Transverse colon (tissue), 4 donors: ENCODE data around the gene TIAM1.

ENCODE experiments used
- POLR2AphosphoS5 ChIP-seq, 3 donors: sonication (generic); formaldehyde crosslinking; IDR thresholded peaks; one replicate each; pipeline ENCODE4 v1.6.1; 2016; ENCODE audit warnings: antibody characterized with exemption in 3 of 3
- TF ChIP-seq, protein P1 (sequence below), 5 experiments: fragments of 200-600 bp in 3 of 5; fragments of 450-650 bp in 2 of 5; sonication (generic) in 3 of 5; IDR thresholded peaks; 1 replicate in 2 of 5; 2 replicates in 3 of 5; pipeline ENCODE4 v1.5.1; 2016 to 2017; ENCODE audit warnings: antibody characterized with exemption in 5 of 5, inconsistent platforms in 3 of 5, mild to moderate bottlenecking in 2 of 5, moderate library complexity in 1 of 5

- TF ChIP-seq, protein P1, sequence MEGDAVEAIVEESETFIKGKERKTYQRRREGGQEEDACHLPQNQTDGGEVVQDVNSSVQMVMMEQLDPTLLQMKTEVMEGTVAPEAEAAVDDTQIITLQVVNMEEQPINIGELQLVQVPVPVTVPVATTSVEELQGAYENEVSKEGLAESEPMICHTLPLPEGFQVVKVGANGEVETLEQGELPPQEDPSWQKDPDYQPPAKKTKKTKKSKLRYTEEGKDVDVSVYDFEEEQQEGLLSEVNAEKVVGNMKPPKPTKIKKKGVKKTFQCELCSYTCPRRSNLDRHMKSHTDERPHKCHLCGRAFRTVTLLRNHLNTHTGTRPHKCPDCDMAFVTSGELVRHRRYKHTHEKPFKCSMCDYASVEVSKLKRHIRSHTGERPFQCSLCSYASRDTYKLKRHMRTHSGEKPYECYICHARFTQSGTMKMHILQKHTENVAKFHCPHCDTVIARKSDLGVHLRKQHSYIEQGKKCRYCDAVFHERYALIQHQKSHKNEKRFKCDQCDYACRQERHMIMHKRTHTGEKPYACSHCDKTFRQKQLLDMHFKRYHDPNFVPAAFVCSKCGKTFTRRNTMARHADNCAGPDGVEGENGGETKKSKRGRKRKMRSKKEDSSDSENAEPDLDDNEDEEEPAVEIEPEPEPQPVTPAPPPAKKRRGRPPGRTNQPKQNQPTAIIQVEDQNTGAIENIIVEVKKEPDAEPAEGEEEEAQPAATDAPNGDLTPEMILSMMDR (IDR thresholded peaks at IDR 0.05): no peak
- TF ChIP-seq POLR2AphosphoS5 (IDR thresholded peaks at IDR 0.05): no peak
Observed at GRCh38 chr21:31337086-31337485, 7.0 kb downstream of the TIAM1 start.
